Tibial nerve (tissue), 3 donors: Measurements from ENCODE around the gene MAP4K2.
"Not testable (repeated sequence)": the region's sequence is repeated elsewhere in the genome, so short reads cannot be mapped to it uniquely, and the experiment has no call there.

ENCODE experiments used
- CTCF ChIP-seq, 5 experiments: fragments of 200-600 bp in 3 of 5; fragments of 450-650 bp in 2 of 5; sonication (generic) in 3 of 5; IDR thresholded peaks; one replicate each; pipeline ENCODE4 v1.5.1; 2016 to 2019; ENCODE audit warnings: antibody characterized with exemption in 5 of 5, mild to moderate bottlenecking in 3 of 5, moderate library complexity in 2 of 5
- POLR2A ChIP-seq, 2 donors: fragments of 450-650 bp; IDR thresholded peaks; one replicate each; pipeline ENCODE4 v1.6.1; 2017; ENCODE audit warnings: antibody characterized with exemption in 2 of 2, mild to moderate bottlenecking in 2 of 2, moderate library complexity in 2 of 2

GRCh38 chr11:64845776-64846129, 42.7 kb upstream of the MAP4K2 start:
- not testable (repeated sequence) for TF ChIP-seq CTCF, POLR2A (IDR thresholded peaks at IDR 0.05)
